ENCODE data around the gene MLLT6.

DNA sequence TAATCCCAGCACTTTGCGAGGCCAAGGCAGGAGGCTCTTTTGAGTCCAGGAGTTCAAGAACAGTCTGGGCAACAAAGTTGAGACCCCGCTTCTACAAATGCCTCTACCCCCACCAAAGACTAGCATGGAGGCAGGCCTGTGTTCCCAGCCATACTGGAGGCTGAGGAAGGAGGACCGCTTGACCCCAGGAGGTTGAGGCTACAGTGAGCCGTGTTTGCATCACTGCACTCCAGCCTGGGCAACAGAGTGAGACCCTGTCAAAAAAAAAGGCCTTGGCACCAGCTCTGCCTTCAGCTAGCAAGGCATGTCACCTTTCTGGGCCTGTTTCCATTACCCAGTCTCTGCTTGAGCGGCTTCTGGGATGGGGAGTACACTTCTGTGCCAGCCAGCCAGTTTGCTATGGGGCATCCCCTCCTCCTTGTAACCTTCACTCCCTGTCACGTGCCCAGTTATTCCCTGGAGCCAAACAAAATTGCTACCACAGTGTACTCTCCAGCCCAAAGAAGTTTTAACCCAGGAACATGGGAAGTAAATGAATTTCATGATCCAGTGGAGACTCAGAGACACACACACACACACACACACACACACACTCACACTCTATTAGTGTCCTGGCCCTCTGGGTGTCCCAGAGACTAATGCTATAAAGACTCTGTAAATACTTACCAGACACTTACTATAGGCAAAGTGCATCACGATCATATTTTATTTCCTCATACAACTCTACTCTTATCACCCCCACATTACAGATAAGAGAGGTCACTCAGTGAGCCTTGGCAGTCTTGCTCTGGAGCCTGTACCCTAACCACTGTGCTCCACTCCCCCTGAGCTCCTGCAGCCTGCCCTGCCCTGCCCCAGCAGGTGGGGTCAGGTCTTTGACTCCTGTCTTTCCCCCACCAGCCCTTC, 27.6 kb downstream of the MLLT6 start:
- TF ChIP-seq POLR2A (IDR thresholded peaks at IDR 0.05; ENCODE audit: low read length) = no peak
- no peak for TF ChIP-seq GATA1 (IDR thresholded peaks at IDR 0.05; ENCODE audit: low read depth, low read length)
